ENCODE data around the gene ZC3H15. TPM values are rescaled to one million over a fixed set of nuclear protein-coding genes. Genes with fewer than 3 reads are reported as not detected.
"Not testable (repeated sequence)": the region's sequence is repeated elsewhere in the genome, so short reads cannot be mapped to it uniquely, and the experiment has no call there.

ZC3H15 gene
- total RNA-seq: 10 to 100 TPM; 69.9 to 73.2 TPM
- 10 to 100 TPM; 57.3 to 77.8 (median 61.6) TPM for polyA plus RNA-seq
- 107 to 200 (median 153) reads per million in 6 experiments for total RNA-seq

DNA sequence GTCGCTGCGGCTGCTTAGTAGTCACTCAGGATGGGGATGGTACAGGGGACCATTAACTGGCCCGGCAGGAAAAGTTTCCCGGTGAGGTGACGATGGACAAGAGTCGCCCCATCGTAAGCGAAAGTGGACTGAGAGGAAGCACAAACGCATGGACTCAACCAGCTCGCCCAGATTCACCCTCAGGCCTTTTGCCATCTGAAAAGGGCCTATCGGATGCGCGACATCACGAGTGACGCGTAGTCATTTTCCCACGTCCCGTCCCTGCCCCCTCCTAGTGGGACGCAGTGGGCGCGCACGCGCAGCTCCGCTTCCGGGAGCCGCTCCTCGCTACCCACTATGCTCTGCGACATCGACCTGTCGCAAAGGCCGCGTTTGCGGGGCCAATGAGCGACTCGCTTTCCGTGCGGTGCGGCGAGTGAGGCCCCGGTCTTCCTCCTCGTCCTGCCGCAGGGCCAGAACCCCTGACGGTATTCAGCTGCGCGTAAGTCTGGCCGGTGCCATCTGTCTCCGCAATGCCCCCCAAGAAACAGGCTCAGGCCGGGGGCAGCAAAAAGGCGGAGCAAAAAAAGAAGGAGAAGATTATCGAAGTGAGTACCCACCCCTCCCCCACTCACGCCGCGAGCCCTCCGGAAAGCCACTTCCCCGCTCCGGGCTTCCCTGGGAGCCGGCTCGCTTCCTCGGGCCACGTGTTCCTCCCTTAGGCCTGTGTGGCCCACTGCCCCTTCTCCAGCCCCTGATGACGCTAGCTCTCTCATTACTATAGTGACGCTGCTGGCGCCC lies at the start of gene ZC3H15:
Gene ZC3H15, plus strand, starts transcription at position 390 of the 780 bp plus-strand sequence. Its CDS starts 123 bp downstream, at position 513.
- POLR2A ChIA-PET: interaction anchor here (0.8 to 3.0 kb wide), 4 partner anchors 9 to 104 kb away, joined by 3 to 19 read pairs (median 5); partner anchors contain the start of gene ITGAV
- ATAC-seq (peak; percentile 91), DNase-seq (peak; percentile 93 to 98 (median 96))
- peaks cover 36 to 72% (median 66%) of the 10 kb centered on the region in 4 donors for H3K4me1 Mint-ChIP-seq
- H3K36me3 Mint-ChIP-seq: peaks cover 0 to 10% (median 0%) of the 10 kb centered on the region in 3 donors
- no peaks in the 10 kb centered on the region for H3K27me3 Mint-ChIP-seq
- H3K9me3 Mint-ChIP-seq: no peaks in the 10 kb centered on the region
- peak within 1 kb of the TSS; percentile 97 to 100 (median 99) for H3K27ac Mint-ChIP-seq
- peak within 1 kb of the TSS; percentile 94 to 100 (median 98) for H3K4me3 Mint-ChIP-seq

DNA sequence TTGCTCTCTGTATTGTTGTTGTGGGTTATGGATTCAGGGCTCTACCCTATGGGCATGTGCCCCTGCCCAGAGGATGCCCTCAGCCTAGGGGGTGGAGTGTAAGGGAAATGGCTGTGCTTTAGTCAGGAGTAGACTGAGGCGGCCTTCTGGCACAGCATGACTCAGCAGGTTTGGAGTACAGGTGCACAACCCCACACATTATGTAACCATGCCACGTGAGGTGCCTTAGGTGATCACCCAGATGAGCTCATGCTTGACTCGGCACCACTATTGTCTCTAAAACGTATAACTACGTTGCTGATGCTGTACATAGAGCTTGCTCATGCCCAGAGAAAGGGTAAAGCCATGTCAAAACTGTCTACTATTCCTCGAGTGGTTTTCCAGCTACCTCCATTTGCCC lies 48.3 kb upstream of the ZC3H15 start:
- Mint-ChIP-seq H3K27me3 (no peaks in the 10 kb centered on the region), H3K9me3 (peaks cover 0 to 30% (median 9%) of the 10 kb centered on the region in 9 donors), H3K27ac (no peak overlapping the region), H3K4me1 (peaks cover 0 to 4% (median 1%) of the 10 kb centered on the region in 4 donors), H3K36me3 (peaks cover 29 to 60% (median 30%) of the 10 kb centered on the region in 3 donors), H3K4me3 (no peak overlapping the region)
- no peak for ATAC-seq
- no peak for DNase-seq
- POLR2A ChIA-PET: no interaction called here

DNA sequence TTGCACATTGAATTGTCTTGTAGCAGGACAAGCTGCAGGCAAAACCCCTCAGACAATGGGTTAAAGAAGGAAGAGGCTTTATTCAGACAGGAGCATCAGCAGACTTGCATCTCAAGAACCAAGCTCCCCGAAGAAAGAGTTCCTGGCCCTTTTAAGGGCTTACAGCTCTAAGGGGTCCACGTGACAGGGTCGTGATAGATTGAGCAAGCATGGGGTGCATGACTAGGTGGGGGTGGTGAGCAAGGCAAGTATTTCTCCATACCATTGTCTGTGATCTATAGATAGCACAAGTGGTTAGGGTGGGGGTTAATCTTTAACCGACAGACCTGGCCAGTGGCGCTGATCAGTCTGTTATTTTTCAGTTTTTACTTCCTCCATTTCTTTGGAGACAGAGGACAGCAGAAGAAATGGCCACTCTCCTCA lies 46.4 kb upstream of the ZC3H15 start:
- H3K9me3 Mint-ChIP-seq: peaks cover 0 to 30% (median 9%) of the 10 kb centered on the region in 9 donors
- POLR2A ChIA-PET, H3K4me1 Mint-ChIP-seq, H3K27me3 Mint-ChIP-seq, ATAC-seq, H3K4me3 Mint-ChIP-seq, H3K27ac Mint-ChIP-seq, DNase-seq: not testable (repeated sequence)
- peaks cover 24 to 47% (median 29%) of the 10 kb centered on the region in 3 donors for H3K36me3 Mint-ChIP-seq

DNA sequence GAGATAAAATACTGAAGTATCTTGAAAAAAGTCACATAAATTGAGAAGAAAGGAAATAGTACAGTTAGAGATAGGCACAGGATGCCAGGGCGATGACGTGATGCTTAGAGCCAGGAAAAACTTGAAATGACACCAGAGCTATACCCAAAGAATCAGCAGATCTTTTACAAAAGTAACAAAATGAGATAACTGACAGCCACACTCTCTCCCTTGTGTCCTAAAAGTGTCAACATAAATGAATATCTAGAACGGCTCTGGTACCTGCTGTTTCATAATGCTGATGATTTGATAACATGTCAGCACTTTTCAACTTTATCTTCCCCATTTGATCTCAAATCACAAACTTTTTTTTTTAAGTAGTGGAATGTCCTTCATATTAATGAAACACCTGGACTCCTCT lies 45.6 kb upstream of the ZC3H15 start:
- Mint-ChIP-seq H3K9me3 (peaks cover 0 to 30% (median 9%) of the 10 kb centered on the region in 9 donors), H3K27me3 (no peaks in the 10 kb centered on the region), H3K4me1 (peaks cover 0 to 3% (median 1%) of the 10 kb centered on the region in 4 donors), H3K4me3 (no peak overlapping the region), H3K36me3 (peaks cover 18 to 40% (median 29%) of the 10 kb centered on the region in 3 donors), H3K27ac (no peak overlapping the region)
- ATAC-seq (no peak), DNase-seq (no peak)
- POLR2A ChIA-PET: no interaction called here

DNA sequence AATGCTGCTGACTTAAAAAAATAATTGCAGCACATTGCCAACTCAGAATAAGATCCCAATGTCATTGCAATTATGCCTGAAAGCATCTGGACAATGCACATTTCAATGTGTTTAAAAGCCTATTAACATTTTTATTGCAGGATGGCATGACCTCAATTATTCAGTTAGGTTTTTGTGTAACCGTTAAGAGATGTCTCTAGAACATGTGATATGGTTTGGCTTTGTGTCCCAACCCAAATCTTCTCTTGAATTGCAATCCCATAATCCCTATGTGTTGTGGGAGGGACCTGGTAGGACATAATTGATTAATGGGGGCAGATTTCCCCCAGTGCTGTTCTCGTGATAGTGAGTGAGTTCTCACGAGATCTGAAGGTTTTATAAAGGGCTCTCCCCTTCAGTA lies 43.2 kb upstream of the ZC3H15 start:
- Mint-ChIP-seq H3K27me3 (no peaks in the 10 kb centered on the region), H3K4me1 (peaks cover 0 to 3% (median 1%) of the 10 kb centered on the region in 4 donors), H3K27ac (no peak overlapping the region), H3K36me3 (peaks cover 13 to 29% (median 24%) of the 10 kb centered on the region in 3 donors), H3K4me3 (no peak overlapping the region), H3K9me3 (peaks cover 0 to 22% (median 9%) of the 10 kb centered on the region in 9 donors)
- DNase-seq (no peak), ATAC-seq (no peak)
- POLR2A ChIA-PET: no interaction called here

DNA sequence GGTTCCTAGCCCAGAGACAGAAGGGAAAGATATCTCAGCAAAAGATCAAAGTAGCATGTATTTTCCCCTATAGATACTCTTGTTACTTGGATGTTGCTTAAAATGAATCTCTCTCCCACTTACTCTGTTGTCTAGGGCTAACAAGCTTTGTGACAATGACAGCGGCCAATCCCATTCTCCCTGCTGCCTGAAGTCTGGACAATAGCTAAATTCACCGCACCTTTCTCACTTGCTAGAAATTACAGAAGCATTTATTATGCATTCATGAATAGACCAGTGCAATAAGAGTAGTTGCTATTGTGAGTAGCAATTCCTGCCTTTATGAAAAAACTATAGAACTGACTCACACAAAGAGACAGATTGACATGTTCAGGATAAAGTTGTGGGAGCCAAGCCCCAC lies 42.2 kb upstream of the ZC3H15 start:
- POLR2A ChIA-PET: no interaction called here
- H3K9me3 Mint-ChIP-seq: peaks cover 0 to 13% (median 6%) of the 10 kb centered on the region in 9 donors
- DNase-seq (no peak), ATAC-seq (no peak)
- H3K27ac Mint-ChIP-seq: no peak overlapping the region
- peaks cover 12 to 20% (median 15%) of the 10 kb centered on the region in 3 donors for H3K36me3 Mint-ChIP-seq
- peaks cover 0 to 3% (median 1%) of the 10 kb centered on the region in 4 donors for H3K4me1 Mint-ChIP-seq
- H3K27me3 Mint-ChIP-seq: no peaks in the 10 kb centered on the region
- H3K4me3 Mint-ChIP-seq: no peak overlapping the region

DNA sequence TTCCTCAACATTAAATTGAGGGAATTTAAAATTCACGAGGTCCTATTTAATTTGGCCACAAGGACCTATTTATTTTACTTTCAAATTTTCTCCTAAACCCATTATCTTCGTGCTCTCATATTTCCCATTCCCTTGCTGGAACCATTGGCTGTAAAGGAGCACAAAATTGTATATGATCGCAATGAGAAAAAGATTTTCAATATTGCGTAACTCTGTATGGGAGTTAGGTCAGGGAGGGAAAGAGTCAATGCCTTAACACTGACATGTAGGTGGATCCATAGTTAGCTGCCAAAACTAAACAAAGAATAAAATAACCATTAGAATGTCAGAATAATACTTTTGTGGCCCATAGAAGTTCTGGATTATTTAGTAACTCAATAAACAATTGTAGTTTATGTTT lies 40.6 kb upstream of the ZC3H15 start:
- POLR2A ChIA-PET: no interaction called here
- Mint-ChIP-seq H3K27ac (peak overlapping the region in 1 of 10 donors; percentile 6), H3K27me3 (no peaks in the 10 kb centered on the region), H3K36me3 (peaks cover 4 to 9% (median 8%) of the 10 kb centered on the region in 3 donors), H3K4me3 (no peak overlapping the region), H3K4me1 (no peaks in the 10 kb centered on the region), H3K9me3 (peaks cover 0 to 3% (median 0%) of the 10 kb centered on the region in 9 donors)
- no peak for ATAC-seq
- DNase-seq: no peak

DNA sequence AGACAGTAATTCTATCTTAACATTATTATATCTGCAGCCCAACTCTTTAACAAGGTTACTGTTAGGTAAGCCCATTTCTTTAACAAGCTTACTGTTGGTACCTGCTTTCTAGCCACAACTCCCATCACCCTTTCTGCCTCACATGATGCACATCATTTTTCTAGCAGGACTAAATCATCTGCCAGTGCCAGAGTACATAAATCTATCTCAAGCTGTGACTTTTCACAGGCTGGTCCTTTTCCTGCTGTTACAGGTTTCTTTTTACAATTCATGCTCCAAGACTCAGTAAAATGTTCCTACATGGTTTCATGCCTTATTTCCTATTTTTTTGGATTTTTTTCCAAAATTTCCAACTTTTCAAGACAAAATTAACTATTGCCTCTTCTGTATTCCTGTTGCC lies 30.4 kb upstream of the ZC3H15 start:
- no peak overlapping the region for H3K27ac Mint-ChIP-seq
- H3K4me1 Mint-ChIP-seq: peaks cover 0 to 2% (median 0%) of the 10 kb centered on the region in 4 donors
- peaks cover 0 to 36% (median 9%) of the 10 kb centered on the region in 3 donors for H3K36me3 Mint-ChIP-seq
- no peak for DNase-seq
- no peak for ATAC-seq
- H3K4me3 Mint-ChIP-seq: no peak overlapping the region
- no peaks in the 10 kb centered on the region for H3K9me3 Mint-ChIP-seq
- POLR2A ChIA-PET: no interaction called here
- H3K27me3 Mint-ChIP-seq: no peaks in the 10 kb centered on the region

DNA sequence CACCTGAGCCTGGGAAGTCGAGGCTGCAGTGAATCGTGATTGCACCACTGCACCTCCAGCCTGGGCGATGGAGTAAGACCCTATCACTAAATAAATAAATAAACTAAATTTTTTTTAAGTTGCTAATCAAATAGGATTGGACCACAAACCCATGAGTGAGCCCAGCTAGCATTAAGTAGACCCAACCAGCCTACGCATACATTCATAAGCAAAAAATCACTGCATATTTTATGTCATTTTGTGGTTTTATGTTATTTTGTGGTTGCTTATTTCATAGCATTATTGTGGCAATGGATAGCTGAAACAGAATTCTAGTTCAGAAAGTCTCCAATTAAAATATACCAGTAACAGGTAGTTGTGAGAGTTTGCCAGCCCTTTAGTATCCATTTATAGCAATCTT lies 29.1 kb upstream of the ZC3H15 start:
- peaks cover 0 to 2% (median 0%) of the 10 kb centered on the region in 4 donors for H3K4me1 Mint-ChIP-seq
- H3K27ac Mint-ChIP-seq: no peak overlapping the region
- ATAC-seq: no peak
- no peak overlapping the region for H3K4me3 Mint-ChIP-seq
- POLR2A ChIA-PET: no interaction called here
- peaks cover 0 to 3% (median 0%) of the 10 kb centered on the region in 9 donors for H3K9me3 Mint-ChIP-seq
- peaks cover 0 to 35% (median 10%) of the 10 kb centered on the region in 3 donors for H3K36me3 Mint-ChIP-seq
- DNase-seq: no peak
- no peaks in the 10 kb centered on the region for H3K27me3 Mint-ChIP-seq

DNA sequence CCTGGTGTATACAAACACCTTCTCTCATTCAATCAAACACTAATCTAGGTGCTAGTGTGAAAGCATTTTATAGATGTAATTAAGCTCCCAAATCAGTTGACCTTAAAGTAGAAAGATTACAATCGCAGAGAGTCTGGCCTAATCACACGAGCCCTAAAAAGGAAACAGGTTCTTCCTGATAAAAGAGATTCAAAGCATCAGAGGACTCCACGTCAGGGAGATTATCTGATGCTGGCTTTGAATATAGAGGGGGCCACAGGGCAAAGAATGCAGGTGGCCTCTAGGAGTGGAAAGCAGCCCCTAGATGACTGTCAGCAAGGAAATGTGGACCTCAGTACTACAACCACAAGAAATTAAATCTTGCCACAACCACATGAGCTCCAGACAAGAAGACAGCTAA lies 28.2 kb upstream of the ZC3H15 start:
- POLR2A ChIA-PET: no interaction called here
- peaks cover 0 to 3% (median 0%) of the 10 kb centered on the region in 9 donors for H3K9me3 Mint-ChIP-seq
- H3K4me1 Mint-ChIP-seq: peaks cover 0 to 2% (median 0%) of the 10 kb centered on the region in 4 donors
- H3K27me3 Mint-ChIP-seq: no peaks in the 10 kb centered on the region
- H3K27ac Mint-ChIP-seq: peak overlapping the region in 1 of 10 donors; percentile 47
- no peak overlapping the region for H3K4me3 Mint-ChIP-seq
- peaks cover 0 to 29% (median 6%) of the 10 kb centered on the region in 3 donors for H3K36me3 Mint-ChIP-seq
- DNase-seq (no peak), ATAC-seq (no peak)

DNA sequence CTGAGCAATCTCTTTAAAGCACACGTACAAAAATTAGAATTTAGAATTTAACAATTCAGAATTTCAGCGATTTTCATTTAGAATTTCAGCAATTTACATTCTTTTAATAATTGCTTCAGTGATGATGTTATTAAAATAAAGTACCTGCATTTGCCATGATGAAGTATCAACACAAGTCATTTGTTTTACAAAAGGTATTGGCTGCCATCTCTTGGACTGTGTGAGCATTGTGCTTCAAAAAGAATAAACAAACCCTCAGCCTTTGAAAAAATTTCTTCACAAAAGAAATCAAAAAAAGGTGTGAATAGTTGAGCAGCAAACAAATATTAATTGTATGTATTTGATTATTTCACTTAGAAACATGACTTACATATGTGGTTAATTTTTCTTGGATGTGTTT lies 27.1 kb upstream of the ZC3H15 start:
- Mint-ChIP-seq H3K4me1 (peaks cover 0 to 2% (median 0%) of the 10 kb centered on the region in 4 donors), H3K27me3 (no peaks in the 10 kb centered on the region), H3K36me3 (peaks cover 0 to 21% (median 6%) of the 10 kb centered on the region in 3 donors), H3K9me3 (peaks cover 0 to 3% (median 0%) of the 10 kb centered on the region in 9 donors), H3K27ac (no peak overlapping the region), H3K4me3 (no peak overlapping the region)
- POLR2A ChIA-PET: no interaction called here
- no peak for DNase-seq
- ATAC-seq: no peak

DNA sequence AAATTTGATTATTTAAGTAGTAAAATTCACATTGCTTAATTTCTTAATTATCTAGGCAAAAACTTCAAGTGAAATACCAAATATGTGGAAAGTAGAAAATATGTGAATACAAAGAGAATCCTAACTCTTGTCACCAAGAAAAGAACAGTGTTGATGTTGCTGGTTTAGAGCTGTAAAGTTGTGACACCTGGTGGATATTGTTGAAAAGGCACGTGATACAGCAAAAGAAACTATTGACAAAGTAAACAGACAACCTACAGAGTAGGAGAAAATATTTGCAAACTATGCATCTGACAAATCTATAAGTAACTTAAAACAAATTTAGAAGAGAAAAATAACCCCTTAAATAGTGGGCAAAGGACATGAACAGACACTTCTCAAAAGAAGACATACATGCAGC lies 25.6 kb upstream of the ZC3H15 start:
- ATAC-seq (no peak), DNase-seq (no peak)
- H3K27ac Mint-ChIP-seq: no peak overlapping the region
- peaks cover 0 to 12% (median 6%) of the 10 kb centered on the region in 3 donors for H3K36me3 Mint-ChIP-seq
- no peaks in the 10 kb centered on the region for H3K27me3 Mint-ChIP-seq
- H3K4me3 Mint-ChIP-seq: no peak overlapping the region
- POLR2A ChIA-PET: no interaction called here
- H3K4me1 Mint-ChIP-seq: no peaks in the 10 kb centered on the region
- H3K9me3 Mint-ChIP-seq: peaks cover 0 to 3% (median 0%) of the 10 kb centered on the region in 9 donors

DNA sequence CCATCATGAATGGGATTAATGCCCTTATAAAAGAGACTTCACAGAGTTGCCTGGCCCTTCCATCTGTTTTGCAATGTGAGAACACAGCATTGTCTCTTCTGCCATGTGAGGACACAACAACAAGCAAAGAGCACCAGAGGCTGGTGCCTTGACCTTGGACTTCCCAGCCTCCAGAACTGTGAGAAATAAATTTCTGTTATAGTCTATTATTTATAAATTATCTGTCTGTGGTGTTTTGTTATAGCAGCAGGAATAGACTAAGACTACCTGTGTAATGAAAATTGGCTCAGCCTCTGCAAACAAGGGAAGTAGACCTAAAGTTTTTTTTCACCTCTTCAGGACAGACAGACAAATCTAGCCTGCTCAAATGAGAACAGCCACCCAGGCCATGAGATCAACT lies 19.3 kb upstream of the ZC3H15 start:
- Mint-ChIP-seq H3K4me3 (no peak overlapping the region), H3K4me1 (peaks cover 0 to 6% (median 0%) of the 10 kb centered on the region in 4 donors), H3K36me3 (peaks cover 3 to 15% (median 4%) of the 10 kb centered on the region in 3 donors), H3K27ac (no peak overlapping the region), H3K27me3 (no peaks in the 10 kb centered on the region), H3K9me3 (peaks cover 0 to 10% (median 0%) of the 10 kb centered on the region in 9 donors)
- DNase-seq (no peak), ATAC-seq (no peak)
- POLR2A ChIA-PET: no interaction called here

Measured in naive thymus-derived CD8-positive, alpha-beta T cell (primary cell).